HEK293T (cell line): ENCODE results near the gene MAMLD1.

Experiments
- CTCF ChIA-PET: fragments of 350-600 bp; formaldehyde crosslinking; extraction: SDS; loops from one replicate; lab custom pipeline; 2021; ENCODE audit warnings: antibody characterized with exemption, inconsistent platforms; lab: Yijun Ruan, JAX
- POLR2A ChIA-PET: fragments of 350-600 bp; formaldehyde crosslinking; extraction: SDS; loops from one replicate; lab custom pipeline; 2020; ENCODE audit warnings: antibody characterized with exemption, inconsistent platforms; lab: Yijun Ruan, JAX
- DNase-seq: peaks from one replicate; pipeline ENCODE4 v3.0.0; 2012; ENCODE audit warnings: mixed read lengths; ENCODE audit errors: extremely low spot score
- ARNT ChIP-seq: fragments of 450-650 bp; IDR thresholded peaks from 2 replicates; pipeline ENCODE4 v1.6.1; 2017; ENCODE audit warnings: mild to moderate bottlenecking
- BHLHE40 ChIP-seq: fragments of 450-650 bp; IDR thresholded peaks from 2 replicates; pipeline ENCODE4 v1.6.1; 2016; ENCODE audit warnings: mild to moderate bottlenecking, moderate library complexity, borderline replicate concordance
- CTBP1 ChIP-seq: fragments of 450-650 bp; IDR thresholded peaks from 2 replicates; pipeline ENCODE4 v1.6.1; 2016; ENCODE audit warnings: borderline replicate concordance
- ELF4 ChIP-seq: fragments of 450-650 bp; IDR thresholded peaks from 2 replicates; pipeline ENCODE4 v1.6.1; 2017; ENCODE audit warnings: antibody characterized with exemption
- FOXA1 ChIP-seq: fragments of 450-650 bp; IDR thresholded peaks from 2 replicates; pipeline ENCODE4 v1.6.1; 2016; ENCODE audit warnings: mild to moderate bottlenecking
- FOXK2 ChIP-seq: fragments of 450-650 bp; IDR thresholded peaks from 2 replicates; pipeline ENCODE4 v1.6.1; 2016; ENCODE audit warnings: mild to moderate bottlenecking
- FOXM1 ChIP-seq: fragments of 450-650 bp; IDR thresholded peaks from 2 replicates; pipeline ENCODE4 v1.6.1; 2017; ENCODE audit warnings: mild to moderate bottlenecking, borderline replicate concordance
- HDGF ChIP-seq: fragments of 450-650 bp; IDR thresholded peaks from 2 replicates; pipeline ENCODE4 v1.6.1; 2017; ENCODE audit warnings: antibody characterized with exemption, borderline replicate concordance
- L3MBTL2 ChIP-seq: fragments of 450-650 bp; conservative IDR thresholded peaks from 2 replicates; pipeline ENCODE4 v1.6.1; 2016; ENCODE audit warnings: mild to moderate bottlenecking
- LEF1 ChIP-seq: fragments of 450-650 bp; IDR thresholded peaks from 2 replicates; pipeline ENCODE4 v1.6.1; 2017; ENCODE audit warnings: mild to moderate bottlenecking, borderline replicate concordance
- NFRKB ChIP-seq: fragments of 450-650 bp; IDR thresholded peaks from 2 replicates; pipeline ENCODE4 v1.6.1; 2016; ENCODE audit warnings: mild to moderate bottlenecking, moderate library complexity
- PKNOX1 ChIP-seq: fragments of 450-650 bp; IDR thresholded peaks from 2 replicates; pipeline ENCODE4 v1.6.1; 2016
- SP1 ChIP-seq: fragments of 450-650 bp; IDR thresholded peaks from 2 replicates; pipeline ENCODE4 v1.6.1; 2017
- SUZ12 ChIP-seq: fragments of 450-650 bp; IDR thresholded peaks from 2 replicates; pipeline ENCODE4 v1.6.1; 2016; ENCODE audit warnings: mild to moderate bottlenecking
- TARDBP ChIP-seq: fragments of 450-650 bp; IDR thresholded peaks from 2 replicates; pipeline ENCODE4 v1.6.1; 2016
- ZNF384 ChIP-seq: fragments of 450-650 bp; IDR thresholded peaks from 2 replicates; pipeline ENCODE4 v1.6.1; 2016

MAMLD1 gene

GRCh38 chrX:150372756-150373155 is 9.6 kb downstream of the MAMLD1 start:
- TF ChIP-seq LEF1, result no peak
- POLR2A ChIA-PET, result no interaction called here
- CTCF ChIA-PET, result no interaction called here
- no peak for DNase-seq

- DNase-seq, result no peak
- POLR2A ChIA-PET, result no interaction called here
- TF ChIP-seq BHLHE40, result no peak
- TF ChIP-seq SUZ12, result no peak
- no peak for TF ChIP-seq CTBP1
- CTCF ChIA-PET, result no interaction called here
Observed at GRCh38 chrX:150375243-150375770, 12.2 kb downstream of the MAMLD1 start.

GRCh38 chrX:150377005-150377404 is 13.9 kb downstream of the MAMLD1 start:
- CTCF ChIA-PET, result no interaction called here
- DNase-seq, result no peak

GRCh38 chrX:150405006-150405405 is 41.9 kb downstream of the MAMLD1 start:
- TF ChIP-seq ELF4 (no peak), CTBP1 (no peak), FOXK2 (no peak), FOXA1 (no peak), SP1 (no peak), L3MBTL2 (no peak), BHLHE40 (no peak), PKNOX1 (no peak), LEF1 (no peak), ARNT (no peak), HDGF (no peak), FOXM1 (no peak), NFRKB (no peak), TARDBP (no peak), SUZ12 (no peak), ZNF384 (no peak)
- DNase-seq, result no peak
- ChIA-PET POLR2A (no interaction called here), CTCF (no interaction called here)

More at GRCh38 chrX:150377005-150377404, 13.9 kb downstream of the MAMLD1 start:
- POLR2A ChIA-PET, result no interaction called here
- TF ChIP-seq ARNT (no peak), L3MBTL2 (no peak), LEF1 (no peak), FOXK2 (no peak), FOXA1 (no peak), SP1 (no peak), ELF4 (no peak), TARDBP (no peak), PKNOX1 (no peak), NFRKB (no peak), ZNF384 (no peak), FOXM1 (no peak), HDGF (no peak), BHLHE40 (no peak), SUZ12 (no peak), CTBP1 (no peak)

GRCh38 chrX:150405576-150405975 is 42.5 kb downstream of the MAMLD1 start:
- DNase-seq, result no peak
- TF ChIP-seq PKNOX1 (no peak), L3MBTL2 (no peak)
- ChIA-PET CTCF (interaction anchor here (0.6 kb wide), 1 partner anchor 79 kb away, joined by 3 read pairs; no protein-coding TSS in a partner anchor), POLR2A (no interaction called here)

GRCh38 chrX:150406596-150406995 is 43.5 kb downstream of the MAMLD1 start:
- CTCF ChIA-PET, result interaction anchor here (0.6 kb wide), 1 partner anchor 161 kb away, joined by 3 read pairs; no protein-coding TSS in a partner anchor
- DNase-seq, result no peak
- TF ChIP-seq FOXK2, result no peak
- no peak for TF ChIP-seq LEF1
- no peak for TF ChIP-seq TARDBP
- TF ChIP-seq ARNT, result no peak
- no peak for TF ChIP-seq ELF4
- TF ChIP-seq BHLHE40, result no peak
- POLR2A ChIA-PET, result no interaction called here

GRCh38 chrX:150408007-150408406 is 44.9 kb downstream of the MAMLD1 start:
- CTCF ChIA-PET, result no interaction called here
- POLR2A ChIA-PET, result no interaction called here
- no peak for DNase-seq
- TF ChIP-seq LEF1, result no peak
- TF ChIP-seq FOXK2, result no peak
- TF ChIP-seq SP1, result no peak
- no peak for TF ChIP-seq TARDBP
- no peak for TF ChIP-seq SUZ12
- TF ChIP-seq CTBP1, result no peak
- TF ChIP-seq ARNT, result no peak
- no peak for TF ChIP-seq ZNF384
- TF ChIP-seq HDGF, result no peak
- no peak for TF ChIP-seq PKNOX1
- no peak for TF ChIP-seq ELF4
- no peak for TF ChIP-seq BHLHE40
- no peak for TF ChIP-seq L3MBTL2
- no peak for TF ChIP-seq FOXM1
- TF ChIP-seq NFRKB, result no peak
- TF ChIP-seq FOXA1, result no peak
